GM21381 (cell line): ENCODE results near the gene ANKHD1.
"Not testable (repeated sequence)": the region's sequence is repeated elsewhere in the genome, so short reads cannot be mapped to it uniquely, and the experiment has no call there.

Source experiments
- ATAC-seq: cut with Tn5 transposase; IDR thresholded peaks from one replicate; pipeline ENCODE4 v1.9.1; 2021; ENCODE audit warnings: mild to moderate bottlenecking, moderate library complexity; ENCODE audit not compliant: unreplicated experiment

ANKHD1 gene

GRCh38 chr5:140418862-140419520 lies 17.4 kb downstream of the ANKHD1 start:
- ATAC-seq: no peak

- ATAC-seq: no peak
Measured at GRCh38 chr5:140420226-140420570, 18.6 kb downstream of the ANKHD1 start.

DNA sequence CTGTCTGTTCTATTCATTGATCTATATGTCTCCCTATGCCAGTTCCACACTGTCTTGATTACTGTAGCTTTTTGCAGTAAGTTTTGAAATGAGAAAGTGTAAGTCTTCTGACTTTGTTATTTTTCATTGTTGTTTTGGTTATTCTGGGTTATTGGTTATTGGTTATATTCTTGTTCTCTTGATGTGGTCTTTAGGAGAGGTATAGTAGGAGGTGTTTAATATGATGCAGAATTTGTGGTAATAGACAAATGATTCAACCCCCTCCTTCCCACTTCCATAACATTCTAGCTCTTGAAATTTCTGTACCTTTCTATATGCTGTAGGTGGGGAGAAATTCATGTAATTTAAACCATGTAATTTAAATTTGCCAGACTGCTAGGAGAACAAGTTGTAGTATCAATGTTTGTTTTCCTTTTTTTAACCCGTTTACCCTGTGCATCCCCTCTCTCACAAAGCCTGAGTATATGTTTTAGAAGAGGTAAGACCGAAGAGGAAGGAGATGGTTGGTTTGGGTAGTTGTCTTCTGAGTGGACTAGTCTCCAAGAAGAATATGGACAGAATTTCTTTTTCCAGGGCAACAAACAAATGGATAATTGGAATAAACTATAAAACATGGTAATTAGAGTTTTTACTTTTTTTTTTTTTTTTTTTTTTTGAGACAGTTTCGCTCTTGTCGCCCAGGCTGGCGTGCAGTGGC lies 19.2 kb downstream of the ANKHD1 start:
- ATAC-seq: no peak

GRCh38 chr5:140421375-140421774 lies 19.7 kb downstream of the ANKHD1 start:
- not testable (repeated sequence) for ATAC-seq

DNA sequence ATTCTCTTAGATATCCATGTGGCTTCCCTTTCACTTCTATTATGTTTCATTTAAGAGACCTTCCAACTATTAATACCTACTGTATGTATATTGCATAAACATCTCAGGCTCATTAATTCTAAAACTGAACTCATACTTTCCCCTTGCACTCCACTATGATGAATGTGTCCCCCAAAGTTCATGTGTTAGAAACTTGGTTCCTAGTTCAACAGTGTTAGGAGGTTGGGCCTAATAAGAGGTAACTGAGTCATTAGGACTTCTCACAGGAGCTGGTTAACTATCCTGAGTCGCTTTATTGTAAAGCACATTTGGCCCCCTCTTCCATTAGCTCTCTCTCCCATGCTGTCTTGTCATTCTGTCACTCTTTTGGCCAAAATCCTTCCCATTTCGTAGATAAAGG lies 22.0 kb downstream of the ANKHD1 start:
- no peak for ATAC-seq

DNA sequence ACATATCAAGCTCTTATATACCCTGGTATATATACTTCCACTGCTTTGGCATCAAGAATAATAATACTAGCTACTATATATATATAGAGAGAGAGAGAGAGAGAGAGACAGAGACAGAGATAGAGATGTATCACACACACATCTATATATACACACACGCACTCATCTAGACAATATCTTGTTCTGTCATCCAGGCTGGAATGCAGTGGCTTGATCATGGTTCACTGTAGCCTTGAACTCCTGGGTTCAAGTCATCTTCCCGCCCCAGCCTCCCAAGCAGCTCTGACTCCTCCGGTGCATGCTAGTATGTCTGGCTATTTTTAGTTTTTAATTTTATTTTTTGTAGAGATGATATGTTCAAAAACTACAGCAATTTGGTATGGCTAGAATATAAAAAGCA lies 22.5 kb downstream of the ANKHD1 start:
- no peak for ATAC-seq

DNA sequence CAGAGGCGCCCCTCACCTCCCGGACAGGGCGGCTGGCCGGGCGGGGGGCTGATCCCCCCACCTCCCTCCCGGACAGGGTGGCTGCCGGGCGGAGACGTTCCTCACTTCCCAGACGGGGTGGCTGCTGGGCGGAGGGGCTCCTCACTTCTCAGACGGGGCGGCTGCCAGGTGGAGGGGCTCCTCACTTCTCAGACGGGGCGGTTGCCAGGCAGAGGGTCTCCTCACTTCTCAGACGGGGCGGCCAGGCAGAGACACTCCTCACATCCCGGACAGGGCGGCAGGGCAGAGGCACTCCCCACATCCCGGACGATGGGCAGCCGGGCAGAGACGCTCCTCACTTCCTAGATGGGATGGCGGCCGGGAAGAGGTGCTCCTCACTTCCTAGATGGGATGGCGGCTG lies 26.1 kb downstream of the ANKHD1 start:
- not testable (repeated sequence) for ATAC-seq

DNA sequence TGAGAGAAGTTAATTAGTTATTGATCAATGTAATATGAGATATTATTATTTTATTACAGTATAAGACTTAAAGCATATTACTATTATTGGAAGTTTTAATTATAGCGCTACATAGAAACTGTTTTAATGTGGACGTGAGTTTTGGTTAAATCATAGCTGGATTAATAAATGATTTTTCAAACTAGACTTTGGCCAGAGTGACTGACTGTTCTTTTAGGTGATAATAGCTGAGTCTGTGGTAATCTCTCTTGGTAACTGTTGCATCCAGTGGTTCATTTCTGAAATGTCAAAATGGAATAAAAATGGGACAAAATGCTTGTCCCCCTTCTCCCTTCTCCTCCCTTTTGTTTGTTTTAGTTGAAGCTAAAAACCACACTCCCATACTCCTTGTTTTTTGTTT lies 28.1 kb downstream of the ANKHD1 start:
- ATAC-seq: no peak

DNA sequence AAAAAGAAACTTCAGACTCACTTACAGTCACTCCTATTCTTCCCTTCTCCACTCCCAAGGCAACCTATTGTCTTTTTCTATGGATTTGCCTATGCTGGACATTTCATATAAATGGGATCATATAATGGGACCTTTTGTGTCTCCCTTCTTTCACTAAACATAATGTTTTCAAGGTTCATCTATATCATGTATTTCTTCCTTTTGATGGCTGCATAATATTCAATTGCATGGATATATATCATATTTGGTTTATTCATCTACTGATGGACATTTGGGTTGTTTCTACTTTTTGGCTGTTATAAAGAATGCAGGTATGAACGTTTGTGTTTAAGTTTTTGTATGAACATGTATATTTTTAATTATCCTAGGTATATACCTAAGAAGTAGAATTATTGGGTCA lies 30.6 kb downstream of the ANKHD1 start:
- ATAC-seq: no peak

DNA sequence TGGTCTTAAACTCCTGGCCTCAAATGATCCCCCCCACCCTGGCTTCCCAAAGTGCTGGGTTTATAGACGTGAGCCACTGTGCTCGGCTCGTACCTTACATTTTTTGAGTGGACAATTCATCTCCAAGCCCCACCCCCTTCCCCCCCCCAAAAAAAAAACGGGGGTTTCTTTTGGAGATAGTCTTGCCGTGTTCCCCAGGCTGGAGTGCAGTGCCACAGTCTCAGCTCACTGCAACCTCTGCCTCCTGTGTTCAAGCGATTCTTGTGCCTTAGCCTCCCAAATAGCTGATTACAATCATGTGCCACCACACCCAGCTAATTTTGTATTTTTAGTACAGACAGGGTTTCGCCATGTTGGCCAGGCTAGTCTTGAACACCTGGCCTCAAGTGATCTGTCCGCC lies 31.3 kb downstream of the ANKHD1 start:
- ATAC-seq: no peak

GRCh38 chr5:140457368-140457767 lies 55.7 kb downstream of the ANKHD1 start:
- not testable (repeated sequence) for ATAC-seq

DNA sequence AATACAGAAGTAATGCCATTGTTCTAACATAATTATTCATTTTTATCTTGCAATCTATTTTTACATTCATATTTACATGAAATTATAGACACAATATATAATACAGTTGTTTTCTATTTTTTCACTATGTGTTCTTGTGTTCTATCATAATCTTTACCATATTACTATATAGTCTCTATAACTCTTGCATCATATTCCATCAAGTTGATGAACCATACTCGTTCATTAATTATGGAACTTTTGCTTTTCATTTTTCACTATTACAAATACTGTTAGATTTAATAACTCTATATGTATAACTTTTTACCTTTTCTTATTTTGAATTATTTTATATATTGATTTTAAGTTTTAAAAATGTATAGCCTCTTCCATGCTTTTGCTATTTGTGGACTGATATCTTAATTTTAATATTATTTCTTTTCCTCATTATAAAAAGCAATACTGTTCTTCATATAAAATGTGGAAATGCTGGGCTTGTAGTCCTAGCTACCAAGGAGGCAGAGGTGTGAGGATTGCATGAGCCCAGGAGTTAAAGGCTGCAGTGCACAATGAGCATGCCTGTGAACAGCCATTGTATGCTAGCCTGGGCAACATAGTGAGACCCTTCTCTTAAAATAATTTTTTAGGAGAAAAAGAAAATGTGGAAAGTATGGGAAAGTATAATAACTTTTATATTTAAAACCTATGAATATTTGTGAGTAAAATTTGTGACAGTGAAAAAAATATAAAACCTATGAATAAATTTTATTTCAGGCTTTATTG lies 65.5 kb downstream of the ANKHD1 start:
- ATAC-seq: no peak

- ATAC-seq: no peak
Measured at GRCh38 chr5:140468188-140468587, 66.6 kb downstream of the ANKHD1 start.

DNA sequence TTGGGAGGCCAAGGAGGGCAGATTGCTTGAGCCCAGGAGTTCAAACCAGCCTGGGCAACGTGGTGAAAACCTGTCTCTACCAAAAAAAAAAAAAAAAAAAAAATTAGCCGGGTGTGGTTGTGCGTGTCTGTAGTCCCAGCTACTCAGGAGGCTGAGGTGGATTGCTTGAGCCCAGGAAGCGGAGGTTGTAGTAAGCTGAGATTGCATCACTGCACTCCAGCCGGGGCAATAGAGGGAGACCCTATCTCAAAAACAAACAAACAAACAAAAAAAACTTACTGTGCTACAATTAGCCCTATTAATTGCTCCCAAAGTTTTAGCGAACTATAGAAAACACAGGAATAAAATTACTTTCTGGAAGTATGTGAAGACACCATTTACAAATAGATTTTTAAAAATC lies 67.6 kb downstream of the ANKHD1 start:
- no peak for ATAC-seq

DNA sequence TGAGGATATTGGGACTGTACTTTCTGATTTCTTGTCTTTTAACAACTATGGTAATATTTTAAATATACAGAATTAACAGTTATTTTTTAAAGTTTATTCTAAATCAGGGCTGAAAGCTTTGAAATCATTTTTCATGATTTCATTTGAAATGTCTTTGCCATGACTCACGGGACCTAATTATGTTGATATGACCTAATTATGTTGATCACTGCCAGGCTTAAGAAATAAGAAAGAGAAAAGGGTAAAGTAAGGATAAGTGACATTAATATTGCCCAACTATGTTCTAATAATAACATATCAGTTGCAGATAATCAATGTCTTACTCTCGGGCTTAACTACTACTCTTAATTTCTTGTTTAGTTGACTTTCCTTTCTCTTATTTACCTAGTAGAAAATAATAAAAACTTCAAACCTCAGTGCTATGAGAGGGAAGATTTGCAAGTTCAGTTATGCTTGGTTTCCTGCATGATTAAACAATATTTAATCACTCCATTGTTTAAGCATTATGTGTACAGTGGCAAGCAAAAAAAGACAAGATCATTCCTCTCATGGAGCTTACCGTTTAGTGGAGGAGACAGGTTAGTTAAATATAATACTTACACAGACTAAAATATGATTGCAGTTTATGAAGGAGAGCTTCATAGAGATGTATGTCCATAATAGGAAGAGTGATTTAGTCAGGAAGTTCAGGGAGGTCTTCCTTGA lies 78.8 kb downstream of the ANKHD1 start:
- ATAC-seq: no peak

- no peak for ATAC-seq
Measured at GRCh38 chr5:140481758-140482157, 80.1 kb downstream of the ANKHD1 start.

- no peak for ATAC-seq
Measured at GRCh38 chr5:140483055-140483454, 81.4 kb downstream of the ANKHD1 start.

- ATAC-seq: not testable (repeated sequence)
Measured at GRCh38 chr5:140488141-140488540, 86.5 kb downstream of the ANKHD1 start.

GRCh38 chr5:140488914-140489313 lies 87.3 kb downstream of the ANKHD1 start:
- ATAC-seq: no peak

GRCh38 chr5:140497897-140498296 lies 96.3 kb downstream of the ANKHD1 start:
- ATAC-seq: no peak

- ATAC-seq: no peak
Measured at GRCh38 chr5:140498591-140498990, 97.0 kb downstream of the ANKHD1 start.
